GM12864 (cell line): ENCODE results near the gene NAA80.

ENCODE experiments used
- DNase-seq: peaks from one replicate; pipeline ENCODE4 v3.0.0-alpha.2; 2011; ENCODE audit warnings: low read depth
- H3K4me3 ChIP-seq: 2 replicates; pipeline ENCODE4 v1.5.1; 2011; ENCODE audit warnings: mild to moderate bottlenecking, low read depth, low read length, control low read depth
- CTCF ChIP-seq: IDR thresholded peaks from 2 replicates; pipeline ENCODE4 v1.5.1; 2011; ENCODE audit warnings: low read depth, mild to moderate bottlenecking, moderate library complexity, low read length, control low read depth, inconsistent platforms; ENCODE audit errors: missing control alignments

NAA80 gene

GRCh38 chr3:50298836-50299637 lies at the start of gene NAA80, which contains the start of gene HYAL3:
Gene NAA80 (minus strand): TSS chr3:50299405. CDS start chr3:50297463, 1,942 bp downstream.
Gene HYAL3 (minus strand): TSS chr3:50299405. CDS start chr3:50295602, 3,803 bp downstream.
- DNase-seq: peak; percentile 96
- peak; percentile 55 for TF ChIP-seq CTCF
- peak within 1 kb of the TSS; percentile 75 for H3K4me3 ChIP-seq

GRCh38 chr3:50347187-50347813 lies 48.1 kb upstream of the NAA80 start:
- TF ChIP-seq CTCF: peak; percentile 62
- no peak overlapping the region for H3K4me3 ChIP-seq
- no peak for DNase-seq

- TF ChIP-seq CTCF: no peak
- H3K4me3 ChIP-seq: no peak within 1 kb of the TSS; the same call in 1 of the 2 replicates
- no peak for DNase-seq
Measured at GRCh38 chr3:50345586-50346234, 46.5 kb upstream of the NAA80 start, which contains the start of gene ZMYND10. Gene ZMYND10 (minus strand): TSS chr3:50345732. CDS start chr3:50345579, 153 bp downstream.

GRCh38 chr3:50345008-50345407 lies 45.8 kb upstream of the NAA80 start:
- TF ChIP-seq CTCF: no peak
- DNase-seq: no peak
- no peak overlapping the region for H3K4me3 ChIP-seq

- no peak for TF ChIP-seq CTCF
- no peak overlapping the region for H3K4me3 ChIP-seq
- DNase-seq: no peak
Measured at GRCh38 chr3:50342813-50343633, 43.8 kb upstream of the NAA80 start.

GRCh38 chr3:50341996-50342650 lies 42.9 kb upstream of the NAA80 start:
- no peak overlapping the region for H3K4me3 ChIP-seq
- DNase-seq: no peak
- no peak for TF ChIP-seq CTCF
